ENCODE results near the gene NAALADL2.

DNA sequence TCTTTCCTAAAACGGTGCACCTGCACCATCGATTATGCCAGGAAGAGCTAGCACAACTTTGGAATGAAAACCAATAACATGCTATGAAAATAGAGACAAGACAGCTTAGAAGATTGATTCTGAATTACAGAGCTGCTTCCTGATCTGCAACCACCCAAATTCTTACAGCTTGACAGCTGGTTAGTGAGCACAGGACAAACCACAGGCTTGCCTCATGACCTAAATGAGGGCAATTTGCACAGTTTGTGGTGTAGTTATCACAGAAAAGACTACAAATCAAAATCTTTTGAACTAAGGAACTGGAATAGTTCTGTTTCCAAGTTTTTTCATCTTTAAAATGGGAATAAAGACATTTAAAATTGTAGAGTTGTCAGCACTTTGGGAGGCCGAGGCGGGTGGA is 533.5 kb downstream of the NAALADL2 start:
- TF ChIP-seq POLR2A (IDR thresholded peaks at IDR 0.05) (no peak), EP300 (IDR thresholded peaks at IDR 0.05) (no peak)
- TF ChIP-seq, protein P1, sequence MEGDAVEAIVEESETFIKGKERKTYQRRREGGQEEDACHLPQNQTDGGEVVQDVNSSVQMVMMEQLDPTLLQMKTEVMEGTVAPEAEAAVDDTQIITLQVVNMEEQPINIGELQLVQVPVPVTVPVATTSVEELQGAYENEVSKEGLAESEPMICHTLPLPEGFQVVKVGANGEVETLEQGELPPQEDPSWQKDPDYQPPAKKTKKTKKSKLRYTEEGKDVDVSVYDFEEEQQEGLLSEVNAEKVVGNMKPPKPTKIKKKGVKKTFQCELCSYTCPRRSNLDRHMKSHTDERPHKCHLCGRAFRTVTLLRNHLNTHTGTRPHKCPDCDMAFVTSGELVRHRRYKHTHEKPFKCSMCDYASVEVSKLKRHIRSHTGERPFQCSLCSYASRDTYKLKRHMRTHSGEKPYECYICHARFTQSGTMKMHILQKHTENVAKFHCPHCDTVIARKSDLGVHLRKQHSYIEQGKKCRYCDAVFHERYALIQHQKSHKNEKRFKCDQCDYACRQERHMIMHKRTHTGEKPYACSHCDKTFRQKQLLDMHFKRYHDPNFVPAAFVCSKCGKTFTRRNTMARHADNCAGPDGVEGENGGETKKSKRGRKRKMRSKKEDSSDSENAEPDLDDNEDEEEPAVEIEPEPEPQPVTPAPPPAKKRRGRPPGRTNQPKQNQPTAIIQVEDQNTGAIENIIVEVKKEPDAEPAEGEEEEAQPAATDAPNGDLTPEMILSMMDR (IDR thresholded peaks at IDR 0.05), result no peak
